SIG-M5 treated with dmso at 0.1 percent for 504 hours (cell line): ENCODE results near the gene DOCK4.

ENCODE experiments used
- DNase-seq: peaks from one replicate; lab custom pipeline; 2025; ENCODE audit not compliant: unreplicated experiment; lab: John Stamatoyannopoulos, UW

Gene DOCK4

DNA sequence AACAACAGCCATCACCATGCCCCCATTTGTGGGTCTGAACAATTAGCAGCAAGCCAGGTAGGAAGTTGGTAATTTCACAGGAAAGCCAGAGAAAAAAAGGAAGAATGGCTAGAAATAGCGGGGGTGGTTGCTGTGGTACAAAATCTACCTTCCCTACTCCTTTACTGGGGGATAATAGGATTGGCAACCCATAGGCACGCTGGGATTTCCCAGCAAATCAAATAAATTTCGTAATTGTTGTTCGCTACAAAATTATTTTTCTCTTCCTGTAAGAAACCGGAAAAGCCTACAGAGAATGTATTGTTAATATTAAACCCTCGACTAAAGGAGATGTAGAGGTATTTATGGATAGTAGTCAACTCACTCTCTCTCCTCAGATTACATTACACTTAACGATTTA, 123.9 kb downstream of the DOCK4 start:
- no peak for DNase-seq

- DNase-seq, result peak; percentile 63
Measured at GRCh38 chr7:112081778-112082177, 124.4 kb downstream of the DOCK4 start.

DNA sequence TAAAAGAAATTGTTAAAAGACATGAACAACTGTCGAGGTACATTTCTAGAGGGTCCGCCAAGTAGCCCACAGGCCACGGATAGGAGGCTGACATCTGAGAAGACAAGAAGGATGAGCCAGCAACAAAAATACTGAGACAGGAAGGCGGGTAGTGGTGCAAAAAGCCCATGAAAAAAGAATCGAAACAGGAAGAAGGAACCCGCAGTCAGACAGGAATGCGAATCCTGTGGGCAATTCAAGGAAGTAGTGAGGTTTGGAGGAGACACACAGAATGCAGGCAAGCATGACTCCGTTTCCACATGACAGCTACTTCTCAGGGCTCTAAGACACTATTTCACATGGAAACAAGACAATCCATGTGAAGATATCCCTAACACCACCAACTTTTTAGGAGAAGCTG, 125.2 kb downstream of the DOCK4 start:
- DNase-seq, result peak; percentile 95

GRCh38 chr7:112080441-112080840, 125.8 kb downstream of the DOCK4 start:
- peak; percentile 74 for DNase-seq

- DNase-seq, result no peak
Measured at GRCh38 chr7:112079673-112080072, 126.5 kb downstream of the DOCK4 start.

DNA sequence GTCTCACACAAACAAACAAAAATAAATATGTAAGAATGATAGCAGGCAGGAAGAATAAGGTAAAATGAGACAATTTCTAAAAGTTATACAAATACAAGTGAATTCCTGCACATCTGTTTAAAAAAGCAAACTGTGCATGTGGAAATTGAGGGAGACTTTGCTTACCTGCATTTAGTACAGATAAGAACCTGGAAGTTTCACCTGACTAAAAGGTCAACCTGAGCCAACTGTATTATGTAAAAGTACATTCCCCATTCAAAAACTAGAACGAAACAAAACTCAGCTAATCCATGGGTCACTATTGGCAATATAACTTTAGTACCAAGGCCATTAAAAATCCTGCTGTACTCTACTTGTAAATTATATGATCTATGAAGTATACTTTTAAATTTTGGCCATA, 127.1 kb downstream of the DOCK4 start:
- no peak for DNase-seq

GRCh38 chr7:112076324-112076723, 129.9 kb downstream of the DOCK4 start:
- no peak for DNase-seq

- DNase-seq, result no peak
Measured at GRCh38 chr7:112074464-112074863, 131.7 kb downstream of the DOCK4 start.

- DNase-seq, result no peak
Measured at GRCh38 chr7:112073530-112073929, 132.7 kb downstream of the DOCK4 start.

GRCh38 chr7:112072541-112073245, 133.5 kb downstream of the DOCK4 start:
- no peak for DNase-seq

- DNase-seq, result no peak
Measured at GRCh38 chr7:112071856-112072255, 134.3 kb downstream of the DOCK4 start.

- DNase-seq, result no peak
Measured at GRCh38 chr7:112070674-112071256, 135.4 kb downstream of the DOCK4 start.

- DNase-seq, result no peak
Measured at GRCh38 chr7:112069879-112070321, 136.3 kb downstream of the DOCK4 start.

DNA sequence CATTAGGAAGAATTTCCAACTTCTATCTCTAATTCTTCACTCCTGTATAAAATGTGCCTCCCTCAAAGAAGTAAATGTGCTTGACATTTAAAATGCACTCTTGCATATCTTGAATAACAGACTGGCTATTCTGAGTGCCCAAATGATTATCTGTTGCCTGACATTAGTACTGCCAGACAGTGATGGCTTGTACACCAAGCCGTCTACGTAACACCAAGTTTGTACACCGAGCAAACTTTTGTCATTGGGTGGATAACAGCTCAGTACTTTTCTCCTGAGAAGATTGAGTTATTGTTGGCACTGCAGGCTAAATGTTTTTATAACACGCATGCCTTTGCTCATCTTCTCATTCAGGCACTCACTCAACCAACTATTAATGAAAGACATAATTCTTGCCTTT, 137.2 kb downstream of the DOCK4 start:
- DNase-seq, result no peak

- no peak for DNase-seq
Measured at GRCh38 chr7:112067632-112068540, 138.3 kb downstream of the DOCK4 start.

GRCh38 chr7:112067200-112067599, 139.0 kb downstream of the DOCK4 start:
- no peak for DNase-seq

GRCh38 chr7:112065758-112066157, 140.4 kb downstream of the DOCK4 start:
- DNase-seq, result no peak

GRCh38 chr7:112064627-112065385, 141.4 kb downstream of the DOCK4 start:
- DNase-seq, result no peak

DNA sequence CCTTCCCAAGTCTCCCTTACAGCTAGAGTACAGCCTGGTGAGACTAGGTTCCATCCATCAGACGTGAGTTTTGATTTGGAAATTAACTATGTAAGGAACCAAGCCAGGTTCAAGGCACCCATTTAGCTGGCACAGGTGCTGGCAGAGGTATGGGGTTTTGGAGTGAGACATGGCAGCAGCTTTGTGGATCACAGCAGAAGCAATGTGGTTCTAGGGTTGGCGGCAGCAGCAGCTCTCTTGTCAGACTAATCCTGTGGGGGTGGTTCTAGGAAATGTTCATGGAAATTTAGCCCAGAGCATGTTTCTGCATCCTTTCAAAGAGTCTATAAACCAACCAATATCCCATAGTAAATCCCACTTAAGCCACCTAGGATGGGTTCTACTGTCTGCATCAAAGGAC, 142.2 kb downstream of the DOCK4 start:
- no peak for DNase-seq

GRCh38 chr7:112061051-112061450, 145.1 kb downstream of the DOCK4 start:
- no peak for DNase-seq

GRCh38 chr7:112060625-112061024, 145.6 kb downstream of the DOCK4 start:
- no peak for DNase-seq
